ENCODE results near the gene PCDHGA11. TPM values are rescaled to one million over a fixed set of nuclear protein-coding genes. Genes with fewer than 3 reads are reported as not detected.
"Not testable (repeated sequence)": the region's sequence is repeated elsewhere in the genome, so short reads cannot be mapped to it uniquely, and the experiment has no call there.

Gene PCDHGA11
- polyA plus RNA-seq, 1 experiment: 7.7 TPM

DNA sequence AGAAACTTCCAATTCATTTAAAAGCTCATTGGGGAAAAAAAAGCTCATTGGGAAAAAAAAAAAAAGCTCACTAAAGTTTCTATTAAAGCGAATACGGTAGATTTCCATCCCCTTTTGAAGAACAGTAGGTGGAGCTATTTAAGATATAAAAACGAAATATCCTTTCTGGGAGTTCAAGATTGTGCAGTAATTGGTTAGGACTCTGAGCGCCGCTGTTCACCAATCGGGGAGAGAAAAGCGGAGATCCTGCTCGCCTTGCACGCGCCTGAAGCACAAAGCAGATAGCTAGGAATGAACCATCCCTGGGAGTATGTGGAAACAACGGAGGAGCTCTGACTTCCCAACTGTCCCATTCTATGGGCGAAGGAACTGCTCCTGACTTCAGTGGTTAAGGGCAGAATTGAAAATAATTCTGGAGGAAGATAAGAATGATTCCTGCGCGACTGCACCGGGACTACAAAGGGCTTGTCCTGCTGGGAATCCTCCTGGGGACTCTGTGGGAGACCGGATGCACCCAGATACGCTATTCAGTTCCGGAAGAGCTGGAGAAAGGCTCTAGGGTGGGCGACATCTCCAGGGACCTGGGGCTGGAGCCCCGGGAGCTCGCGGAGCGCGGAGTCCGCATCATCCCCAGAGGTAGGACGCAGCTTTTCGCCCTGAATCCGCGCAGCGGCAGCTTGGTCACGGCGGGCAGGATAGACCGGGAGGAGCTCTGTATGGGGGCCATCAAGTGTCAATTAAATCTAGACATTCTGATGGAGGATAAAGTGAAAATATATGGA lies 9.7 kb downstream of the PCDHGA11 start, which contains the start of gene PCDHGA12:
TSS of gene PCDHGA12 (plus strand) at position 176 of the 782 bp plus-strand sequence. CDS start at position 429, 253 bp downstream.
- no peaks in the 10 kb centered on the region for H3K27me3 ChIP-seq (ENCODE audit: control insufficient read depth, insufficient read depth, low read length)
- H3K4me3 ChIP-seq (ENCODE audit: low read depth, low read length): peak within 1 kb of the TSS; percentile 37
- peaks cover 65% of the 10 kb centered on the region for H3K9me3 ChIP-seq (ENCODE audit: control insufficient read depth, insufficient read depth, low read length)
- ChIA-PET CTCF (interaction anchor here (0.5 to 7.2 kb wide), 27 partner anchors 9 to 186 kb away, joined by 3 to 94 read pairs (median 4); partner anchors contain the start of genes PCDHGA10, PCDHGA11, PCDHGB3 and PCDHGB5), POLR2A (interaction anchor here (1.1 kb wide), 1 partner anchor 46 kb away, joined by 4 read pairs; no protein-coding TSS in a partner anchor)
- peak within 1 kb of the TSS; percentile 52 for H3K27ac ChIP-seq (ENCODE audit: low read depth, low read length)
- TF ChIP-seq, protein P1, sequence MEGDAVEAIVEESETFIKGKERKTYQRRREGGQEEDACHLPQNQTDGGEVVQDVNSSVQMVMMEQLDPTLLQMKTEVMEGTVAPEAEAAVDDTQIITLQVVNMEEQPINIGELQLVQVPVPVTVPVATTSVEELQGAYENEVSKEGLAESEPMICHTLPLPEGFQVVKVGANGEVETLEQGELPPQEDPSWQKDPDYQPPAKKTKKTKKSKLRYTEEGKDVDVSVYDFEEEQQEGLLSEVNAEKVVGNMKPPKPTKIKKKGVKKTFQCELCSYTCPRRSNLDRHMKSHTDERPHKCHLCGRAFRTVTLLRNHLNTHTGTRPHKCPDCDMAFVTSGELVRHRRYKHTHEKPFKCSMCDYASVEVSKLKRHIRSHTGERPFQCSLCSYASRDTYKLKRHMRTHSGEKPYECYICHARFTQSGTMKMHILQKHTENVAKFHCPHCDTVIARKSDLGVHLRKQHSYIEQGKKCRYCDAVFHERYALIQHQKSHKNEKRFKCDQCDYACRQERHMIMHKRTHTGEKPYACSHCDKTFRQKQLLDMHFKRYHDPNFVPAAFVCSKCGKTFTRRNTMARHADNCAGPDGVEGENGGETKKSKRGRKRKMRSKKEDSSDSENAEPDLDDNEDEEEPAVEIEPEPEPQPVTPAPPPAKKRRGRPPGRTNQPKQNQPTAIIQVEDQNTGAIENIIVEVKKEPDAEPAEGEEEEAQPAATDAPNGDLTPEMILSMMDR (IDR thresholded peaks at IDR 0.05; ENCODE audit: low read depth, low read length): peak; percentile 43; the same call in 1 of the 2 replicates
- DNase-seq (ENCODE audit: low read depth, low spot score): no peak

DNA sequence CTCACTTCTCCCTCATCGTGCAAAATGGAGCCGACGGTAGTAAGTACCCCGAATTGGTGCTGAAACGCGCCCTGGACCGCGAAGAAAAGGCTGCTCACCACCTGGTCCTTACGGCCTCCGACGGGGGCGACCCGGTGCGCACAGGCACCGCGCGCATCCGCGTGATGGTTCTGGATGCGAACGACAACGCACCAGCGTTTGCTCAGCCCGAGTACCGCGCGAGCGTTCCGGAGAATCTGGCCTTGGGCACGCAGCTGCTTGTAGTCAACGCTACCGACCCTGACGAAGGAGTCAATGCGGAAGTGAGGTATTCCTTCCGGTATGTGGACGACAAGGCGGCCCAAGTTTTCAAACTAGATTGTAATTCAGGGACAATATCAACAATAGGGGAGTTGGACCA lies 10.4 kb downstream of the PCDHGA11 start:
- no peak overlapping the region for H3K4me3 ChIP-seq (ENCODE audit: low read depth, low read length)
- no peaks in the 10 kb centered on the region for H3K27me3 ChIP-seq (ENCODE audit: control insufficient read depth, insufficient read depth, low read length)
- peaks cover 60% of the 10 kb centered on the region for H3K9me3 ChIP-seq (ENCODE audit: control insufficient read depth, insufficient read depth, low read length)
- TF ChIP-seq, protein P1 (IDR thresholded peaks at IDR 0.05; ENCODE audit: low read depth, low read length): no peak
- ChIA-PET POLR2A (no interaction called here), CTCF (interaction anchor here (0.8 to 7.2 kb wide), 10 partner anchors 10 to 136 kb away, joined by 3 to 94 read pairs (median 10); partner anchors contain the start of genes PCDHGA10 and PCDHGA11)
- no peak for DNase-seq (ENCODE audit: low read depth, low spot score)
- H3K27ac ChIP-seq (ENCODE audit: low read depth, low read length): peak overlapping the region; percentile 21

DNA sequence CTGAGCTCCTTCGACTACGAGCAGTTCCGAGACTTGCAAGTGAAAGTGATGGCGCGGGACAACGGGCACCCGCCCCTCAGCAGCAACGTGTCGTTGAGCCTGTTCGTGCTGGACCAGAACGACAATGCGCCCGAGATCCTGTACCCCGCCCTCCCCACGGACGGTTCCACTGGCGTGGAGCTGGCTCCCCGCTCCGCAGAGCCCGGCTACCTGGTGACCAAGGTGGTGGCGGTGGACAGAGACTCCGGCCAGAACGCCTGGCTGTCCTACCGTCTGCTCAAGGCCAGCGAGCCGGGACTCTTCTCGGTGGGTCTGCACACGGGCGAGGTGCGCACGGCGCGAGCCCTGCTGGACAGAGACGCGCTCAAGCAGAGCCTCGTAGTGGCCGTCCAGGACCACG lies 11.5 kb downstream of the PCDHGA11 start:
- peaks cover 49% of the 10 kb centered on the region for H3K9me3 ChIP-seq (ENCODE audit: control insufficient read depth, insufficient read depth, low read length)
- POLR2A ChIA-PET; H3K27me3 ChIP-seq (ENCODE audit: control insufficient read depth, insufficient read depth, low read length); H3K4me3 ChIP-seq (ENCODE audit: low read depth, low read length); H3K27ac ChIP-seq (ENCODE audit: low read depth, low read length); DNase-seq (ENCODE audit: low read depth, low spot score): not testable (repeated sequence)
- CTCF ChIA-PET: interaction anchor here (1.4 to 7.2 kb wide), 2 partner anchors 126 to 136 kb away, joined by 3 to 94 read pairs; no protein-coding TSS in a partner anchor

- H3K4me3 ChIP-seq (ENCODE audit: low read depth, low read length); DNase-seq (ENCODE audit: low read depth, low spot score); H3K27ac ChIP-seq (ENCODE audit: low read depth, low read length); POLR2A ChIA-PET; H3K27me3 ChIP-seq (ENCODE audit: control insufficient read depth, insufficient read depth, low read length): not testable (repeated sequence)
- peaks cover 45% of the 10 kb centered on the region for H3K9me3 ChIP-seq (ENCODE audit: control insufficient read depth, insufficient read depth, low read length)
- CTCF ChIA-PET: interaction anchor here (1.4 to 7.2 kb wide), 2 partner anchors 126 to 136 kb away, joined by 3 to 94 read pairs; no protein-coding TSS in a partner anchor
Observed at GRCh38 chr5:141432726-141433125, 11.9 kb downstream of the PCDHGA11 start.

- no peaks in the 10 kb centered on the region for H3K27me3 ChIP-seq (ENCODE audit: control insufficient read depth, insufficient read depth, low read length)
- no peak for DNase-seq (ENCODE audit: low read depth, low spot score)
- H3K27ac ChIP-seq (ENCODE audit: low read depth, low read length): no peak overlapping the region
- H3K9me3 ChIP-seq (ENCODE audit: control insufficient read depth, insufficient read depth, low read length): peaks cover 34% of the 10 kb centered on the region
- no peak overlapping the region for H3K4me3 ChIP-seq (ENCODE audit: low read depth, low read length)
- TF ChIP-seq, protein P1 (IDR thresholded peaks at IDR 0.05; ENCODE audit: low read depth, low read length): no peak
- ChIA-PET CTCF (interaction anchor here (7.2 kb wide), 1 partner anchor 124 kb away, joined by 94 read pairs; no protein-coding TSS in a partner anchor), POLR2A (no interaction called here)
Observed at GRCh38 chr5:141434006-141434405, 13.2 kb downstream of the PCDHGA11 start.
